ENCODE measurements around the gene USO1. TPM values are rescaled to one million over a fixed set of nuclear protein-coding genes. Genes with fewer than 3 reads are reported as not detected.

USO1 gene
- total and polyA plus RNA-seq, 4 donors: 29.0 to 102 (median 45.0) TPM

- 81 to 84% methylated on average over 4 of the region's 4 CpGs for WGBS, 2 donors
- ATAC-seq (ENCODE audit: insufficient read depth, low FRiP score) (no peak), DNase-seq (no peak)
- H3K9me3 ChIP-seq (ENCODE audit: control insufficient read depth in 4 of 4, insufficient read depth in 3 of 4, low read length in 3 of 4): no peaks in the 10 kb centered on the region
- no peaks in the 10 kb centered on the region for H3K36me3 ChIP-seq (ENCODE audit: control insufficient read depth in 4 of 4, insufficient read depth in 4 of 4, low read length in 4 of 4)
- peaks cover 0 to 5% (median 0%) of the 10 kb centered on the region in 5 donors for H3K4me1 ChIP-seq (ENCODE audit: control insufficient read depth in 5 of 5, insufficient read depth in 5 of 5, low read length in 5 of 5)
- no peak overlapping the region for H3K9ac ChIP-seq (ENCODE audit: insufficient read depth in 1 of 2, low read length in 2 of 2)
- no peak overlapping the region for H3K4me3 ChIP-seq
- no peaks in the 10 kb centered on the region for H3K27me3 ChIP-seq (ENCODE audit: control insufficient read depth in 3 of 3, insufficient read depth in 3 of 3, low read length in 2 of 3)
- no peak overlapping the region for H3K27ac ChIP-seq (ENCODE audit: low read depth in 1 of 2, low read length in 1 of 2)
- TF ChIP-seq CTCF (IDR thresholded peaks at IDR 0.05; ENCODE audit: control extremely low read depth, extremely low read depth): no peak
Observed at GRCh38 chr4:75848891-75849290, 124.5 kb downstream of the USO1 start.

- no peak overlapping the region for H3K4me3 ChIP-seq
- WGBS, 2 donors: 37 to 63% methylated on average over 6 of the region's 6 CpGs
- no peak for ATAC-seq (ENCODE audit: insufficient read depth, low FRiP score)
- H3K27ac ChIP-seq (ENCODE audit: low read depth in 1 of 2, low read length in 1 of 2): no peak overlapping the region
- H3K27me3 ChIP-seq (ENCODE audit: control insufficient read depth in 3 of 3, insufficient read depth in 3 of 3, low read length in 2 of 3): no peaks in the 10 kb centered on the region
- TF ChIP-seq CTCF (IDR thresholded peaks at IDR 0.05; ENCODE audit: control extremely low read depth, extremely low read depth): no peak
- H3K9ac ChIP-seq (ENCODE audit: insufficient read depth in 1 of 2, low read length in 2 of 2): no peak overlapping the region
- H3K4me1 ChIP-seq (ENCODE audit: control insufficient read depth in 5 of 5, insufficient read depth in 5 of 5, low read length in 5 of 5): peaks cover 0 to 5% (median 0%) of the 10 kb centered on the region in 5 donors
- no peak for DNase-seq
- no peaks in the 10 kb centered on the region for H3K9me3 ChIP-seq (ENCODE audit: control insufficient read depth in 4 of 4, insufficient read depth in 3 of 4, low read length in 3 of 4)
- H3K36me3 ChIP-seq (ENCODE audit: control insufficient read depth in 4 of 4, insufficient read depth in 4 of 4, low read length in 4 of 4): no peaks in the 10 kb centered on the region
Observed at GRCh38 chr4:75849461-75849860, 125.1 kb downstream of the USO1 start.

GRCh38 chr4:75858721-75859120 is 134.3 kb downstream of the USO1 start:
- Histone ChIP-seq H3K9me3 (ENCODE audit: control insufficient read depth in 4 of 4, insufficient read depth in 3 of 4, low read length in 3 of 4) (peaks cover 0 to 3% (median 0%) of the 10 kb centered on the region in 4 donors), H3K27ac (ENCODE audit: low read depth in 1 of 2, low read length in 1 of 2) (no peak overlapping the region), H3K4me3 (no peak overlapping the region), H3K9ac (ENCODE audit: insufficient read depth in 1 of 2, low read length in 2 of 2) (no peak overlapping the region), H3K27me3 (ENCODE audit: control insufficient read depth in 3 of 3, insufficient read depth in 3 of 3, low read length in 2 of 3) (no peaks in the 10 kb centered on the region), H3K4me1 (ENCODE audit: control insufficient read depth in 5 of 5, insufficient read depth in 5 of 5, low read length in 5 of 5) (no peaks in the 10 kb centered on the region), H3K36me3 (ENCODE audit: control insufficient read depth in 4 of 4, insufficient read depth in 4 of 4, low read length in 4 of 4) (no peaks in the 10 kb centered on the region)
- no peak for TF ChIP-seq CTCF (IDR thresholded peaks at IDR 0.05; ENCODE audit: control extremely low read depth, extremely low read depth)
- no peak for ATAC-seq (ENCODE audit: insufficient read depth, low FRiP score)
- DNase-seq: no peak
- 44 to 54% methylated on average over 1 of the region's 1 CpG for WGBS, 2 donors

- Histone ChIP-seq H3K27ac (ENCODE audit: low read depth in 1 of 2, low read length in 1 of 2) (no peak overlapping the region), H3K9ac (ENCODE audit: insufficient read depth in 1 of 2, low read length in 2 of 2) (no peak overlapping the region), H3K4me1 (ENCODE audit: control insufficient read depth in 5 of 5, insufficient read depth in 5 of 5, low read length in 5 of 5) (no peaks in the 10 kb centered on the region), H3K4me3 (no peak overlapping the region), H3K27me3 (ENCODE audit: control insufficient read depth in 3 of 3, insufficient read depth in 3 of 3, low read length in 2 of 3) (no peaks in the 10 kb centered on the region), H3K36me3 (ENCODE audit: control insufficient read depth in 4 of 4, insufficient read depth in 4 of 4, low read length in 4 of 4) (no peaks in the 10 kb centered on the region), H3K9me3 (ENCODE audit: control insufficient read depth in 4 of 4, insufficient read depth in 3 of 4, low read length in 3 of 4) (peaks cover 0 to 3% (median 0%) of the 10 kb centered on the region in 4 donors)
- ATAC-seq (ENCODE audit: insufficient read depth, low FRiP score) (no peak), DNase-seq (no peak)
- WGBS, 2 donors: 87 to 96% methylated on average over 5 of the region's 5 CpGs
- no peak for TF ChIP-seq CTCF (IDR thresholded peaks at IDR 0.05; ENCODE audit: control extremely low read depth, extremely low read depth)
Observed at GRCh38 chr4:75860606-75861005, 136.2 kb downstream of the USO1 start.

Measured in lung (tissue), 12 donors.